Eye (tissue), 1 donor: ENCODE measurements around the gene FOXA2.
"Not testable (repeated sequence)": the region's sequence is repeated elsewhere in the genome, so short reads cannot be mapped to it uniquely, and the experiment has no call there.

Experiments
- DNase-seq: peaks from one replicate; pipeline ENCODE4 v3.0.0-alpha.2; 2015

The FOXA2 gene

GRCh38 chr20:22567944-22568871 lies 16.2 kb downstream of the FOXA2 start:
- DNase-seq, result peak; percentile 54

- peak; percentile 51 for DNase-seq
Measured at GRCh38 chr20:22566876-22567658, 17.3 kb downstream of the FOXA2 start.

- DNase-seq, result no peak
Measured at GRCh38 chr20:22563062-22563965, 21.1 kb downstream of the FOXA2 start.

GRCh38 chr20:22562620-22563019 lies 21.8 kb downstream of the FOXA2 start:
- DNase-seq, result no peak

- no peak for DNase-seq
Measured at GRCh38 chr20:22561965-22562577, 22.3 kb downstream of the FOXA2 start.

- no peak for DNase-seq
Measured at GRCh38 chr20:22560817-22561216, 23.6 kb downstream of the FOXA2 start.

- peak; percentile 64 for DNase-seq
Measured at GRCh38 chr20:22559711-22560318, 24.6 kb downstream of the FOXA2 start.

- DNase-seq, result no peak
Measured at GRCh38 chr20:22557403-22558276, 26.7 kb downstream of the FOXA2 start.

GRCh38 chr20:22556565-22557056 lies 27.8 kb downstream of the FOXA2 start:
- DNase-seq, result no peak

- DNase-seq, result no peak
Measured at GRCh38 chr20:22555791-22556564, 28.4 kb downstream of the FOXA2 start.

GRCh38 chr20:22554391-22554790 lies 30.0 kb downstream of the FOXA2 start:
- no peak for DNase-seq

GRCh38 chr20:22550514-22550913 lies 33.9 kb downstream of the FOXA2 start:
- not testable (repeated sequence) for DNase-seq

GRCh38 chr20:22548040-22548439 lies 36.3 kb downstream of the FOXA2 start:
- DNase-seq, result no peak

- no peak for DNase-seq
Measured at GRCh38 chr20:22546344-22546743, 38.0 kb downstream of the FOXA2 start.

- DNase-seq, result no peak
Measured at GRCh38 chr20:22545045-22545444, 39.3 kb downstream of the FOXA2 start.

- no peak for DNase-seq
Measured at GRCh38 chr20:22544462-22544861, 39.9 kb downstream of the FOXA2 start.

- no peak for DNase-seq
Measured at GRCh38 chr20:22542427-22542826, 41.9 kb downstream of the FOXA2 start.

GRCh38 chr20:22540832-22541231 lies 43.5 kb downstream of the FOXA2 start:
- peak; percentile 51 for DNase-seq

- DNase-seq, result no peak
Measured at GRCh38 chr20:22536956-22537756, 47.2 kb downstream of the FOXA2 start.
